NCI-H526 treated with DMSO at 0.1 percent for 48 hours (cell line): ENCODE measurements around the gene PGA5.
"Not testable (repeated sequence)": the region's sequence is repeated elsewhere in the genome, so short reads cannot be mapped to it uniquely, and the experiment has no call there.

Experiments
- DNase-seq: peaks from one replicate; lab custom pipeline; 2025; lab: John Stamatoyannopoulos, UW

Gene PGA5

GRCh38 chr11:61240875-61241274, at the start of gene PGA5:
PGA5 (plus strand) TSS chr11:61241175; CDS start chr11:61241227, 52 bp downstream.
- DNase-seq = not testable (repeated sequence)

- DNase-seq = no peak
Measured at GRCh38 chr11:61193596-61193995, 47.4 kb upstream of the PGA5 start.

GRCh38 chr11:61194169-61194671, 46.8 kb upstream of the PGA5 start:
- DNase-seq = no peak

- no peak for DNase-seq
Measured at GRCh38 chr11:61194981-61195695, 45.8 kb upstream of the PGA5 start.

- DNase-seq = no peak
Measured at GRCh38 chr11:61195719-61196118, 45.3 kb upstream of the PGA5 start.

GRCh38 chr11:61198361-61198760, 42.6 kb upstream of the PGA5 start:
- no peak for DNase-seq

- no peak for DNase-seq
Measured at GRCh38 chr11:61198948-61199523, 41.9 kb upstream of the PGA5 start.

- DNase-seq = no peak
Measured at GRCh38 chr11:61201476-61201875, 39.5 kb upstream of the PGA5 start.

- DNase-seq = not testable (repeated sequence)
Measured at GRCh38 chr11:61202950-61203746, 37.8 kb upstream of the PGA5 start, which contains the start of gene PGA3. PGA3 (plus strand) TSS chr11:61203515; CDS start chr11:61203565, 50 bp downstream.

- not testable (repeated sequence) for DNase-seq
Measured at GRCh38 chr11:61203873-61204272, 37.1 kb upstream of the PGA5 start.

- DNase-seq = not testable (repeated sequence)
Measured at GRCh38 chr11:61204502-61205059, 36.4 kb upstream of the PGA5 start.

- not testable (repeated sequence) for DNase-seq
Measured at GRCh38 chr11:61207636-61208310, 33.2 kb upstream of the PGA5 start.

GRCh38 chr11:61210629-61211028, 30.3 kb upstream of the PGA5 start:
- not testable (repeated sequence) for DNase-seq

GRCh38 chr11:61211327-61211952, 29.5 kb upstream of the PGA5 start:
- DNase-seq = not testable (repeated sequence)

GRCh38 chr11:61212202-61212601, 28.8 kb upstream of the PGA5 start:
- not testable (repeated sequence) for DNase-seq

GRCh38 chr11:61213711-61214324, 27.2 kb upstream of the PGA5 start:
- not testable (repeated sequence) for DNase-seq

GRCh38 chr11:61218306-61218705, 22.7 kb upstream of the PGA5 start:
- DNase-seq = not testable (repeated sequence)

- not testable (repeated sequence) for DNase-seq
Measured at GRCh38 chr11:61219016-61219415, 22.0 kb upstream of the PGA5 start.

- DNase-seq = not testable (repeated sequence)
Measured at GRCh38 chr11:61222047-61222446, 18.9 kb upstream of the PGA5 start, which contains the start of gene PGA4. PGA4 (plus strand) TSS chr11:61222347; CDS start chr11:61222401, 54 bp downstream.

- DNase-seq = not testable (repeated sequence)
Measured at GRCh38 chr11:61222692-61223091, 18.3 kb upstream of the PGA5 start.
